Caco-2 (cell line): ENCODE data around the gene CDC42BPA. TPM values are rescaled to one million over a fixed set of nuclear protein-coding genes. Genes with fewer than 3 reads are reported as not detected.
A peak's percentile ranks its signal among the peaks of the same experiment; 100 is the strongest.
"Not testable (repeated sequence)": the region's sequence is repeated elsewhere in the genome, so short reads cannot be mapped to it uniquely, and the experiment has no call there.

Experiments used
- BruUV-seq: library from RNA; stranded (reverse); fragments of 400-500 nt; replicated peaks from 2 replicates; lab custom pipeline; 2021; lab: Mats Ljungman, UMichigan
- CTCF ChIA-PET: fragments of 300-600 bp; sonication (Branson Sonifier 250); formaldehyde crosslinking; loops from one replicate; lab custom pipeline; 2022; ENCODE audit warnings: antibody characterized with exemption; lab: Charles Lee
- POLR2A ChIA-PET: fragments of 300-600 bp; sonication (Branson Sonifier 250); formaldehyde crosslinking; loops from one replicate; lab custom pipeline; 2022; ENCODE audit warnings: antibody characterized with exemption; lab: Charles Lee
- DNase-seq, 2 experiments: peaks; one replicate each; pipeline versions ENCODE4 v3.0.0 to v3.0.0-alpha.2; 2020 to 2022
- H3K27me3 ChIP-seq: replicated peaks from 2 replicates; pipeline ENCODE4 v1.6.0; 2011; ENCODE audit warnings: low read length; ENCODE audit not compliant: control insufficient read depth, insufficient read depth
- H3K36me3 ChIP-seq: 2 replicates; pipeline ENCODE4 v1.5.1; 2011; ENCODE audit warnings: low read length; ENCODE audit not compliant: control insufficient read depth, insufficient read depth
- H3K4me1 ChIP-seq: fragments of 250-450 bp; sonication (Bioruptor Pico); 2 replicates; pipeline ENCODE4 v1.5.1; 2020; ENCODE audit warnings: mild to moderate bottlenecking
- H3K4me3 ChIP-seq: 2 replicates; pipeline ENCODE4 v1.5.1; 2011; ENCODE audit warnings: low read depth, mild to moderate bottlenecking, control low read depth, low read length
- H3K9me3 ChIP-seq: fragments of 250-450 bp; sonication (Bioruptor Pico); 2 replicates; pipeline ENCODE4 v1.5.1; 2020; ENCODE audit warnings: mild to moderate bottlenecking, moderate library complexity
- H3K27ac Mint-ChIP-seq: one replicate; pipeline ENCODE4 v1.8.0; 2022; ENCODE audit warnings: mixed read lengths; ENCODE audit not compliant: unreplicated experiment
- H3K27me3 Mint-ChIP-seq: one replicate; pipeline ENCODE4 v1.8.0; 2022; ENCODE audit warnings: mixed read lengths; ENCODE audit not compliant: insufficient read depth, unreplicated experiment
- H3K36me3 Mint-ChIP-seq: one replicate; pipeline ENCODE4 v1.8.0; 2022; ENCODE audit warnings: mild to moderate bottlenecking, mixed read lengths; ENCODE audit not compliant: insufficient read depth, unreplicated experiment
- H3K4me1 Mint-ChIP-seq: one replicate; pipeline ENCODE4 v1.8.0; 2022; ENCODE audit warnings: low read depth, mixed read lengths; ENCODE audit not compliant: unreplicated experiment
- H3K4me3 Mint-ChIP-seq: one replicate; pipeline ENCODE4 v1.8.0; 2022; ENCODE audit warnings: mild to moderate bottlenecking, moderate library complexity, mixed read lengths; ENCODE audit not compliant: unreplicated experiment
- H3K9me3 Mint-ChIP-seq: one replicate; pipeline ENCODE4 v1.8.0; 2022; ENCODE audit warnings: mixed read lengths; ENCODE audit not compliant: unreplicated experiment
- CTCF ChIP-seq, 2 experiments: fragments of 200-600 bp in 1 of 2; IDR thresholded peaks; 1 replicate in 1 of 2; 2 replicates in 1 of 2; pipeline versions ENCODE4 v1.5.1 to v1.8.0; 2011 to 2022; ENCODE audit warnings: antibody characterized with exemption in 1 of 2, control low read depth in 1 of 2, inconsistent platforms in 1 of 2, low read depth in 1 of 2, low read length in 1 of 2, mild to moderate bottlenecking in 1 of 2, moderate library complexity in 1 of 2; ENCODE audit not compliant: insufficient read depth in 1 of 2, severe bottlenecking in 1 of 2, unreplicated experiment in 1 of 2
- intact Hi-C: fragments of 100-400 bp; cut with micrococcal nuclease; formaldehyde crosslinking; loops from one replicate; pipeline ENCODE4 v1.10.0; 2022; ENCODE audit not compliant: unreplicated experiment
- total RNA-seq: library from RNA; stranded (reverse); gene quantifications from 2 replicates; pipeline ENCODE4 v1.2.3, GENCODE V29; 2022

The CDC42BPA gene
- total RNA-seq, 1 experiment from 2014 or later = 38.3 TPM

- Histone ChIP-seq H3K27me3 (no peaks in the 10 kb centered on the region), H3K9me3 (no peaks in the 10 kb centered on the region), H3K4me3 (no peak overlapping the region), H3K36me3 (no peaks in the 10 kb centered on the region), H3K4me1 (no peaks in the 10 kb centered on the region)
- Mint-ChIP-seq H3K27me3 (no peaks in the 10 kb centered on the region), H3K27ac (no peak overlapping the region), H3K36me3 (peaks cover 5% of the 10 kb centered on the region), H3K4me1 (peaks cover 10% of the 10 kb centered on the region), H3K9me3 (no peaks in the 10 kb centered on the region), H3K4me3 (no peak overlapping the region)
- BruUV-seq = no TSS peak
- TF ChIP-seq CTCF (IDR thresholded peaks at IDR 0.05; ENCODE audit: insufficient read depth in 1 of 2, low read depth in 1 of 2, low read length in 1 of 2, severe bottlenecking in 1 of 2, unreplicated experiment in 1 of 2) = peak; percentile 64 to 67
- DNase-seq = peak; percentile 74 to 78
- POLR2A ChIA-PET = no interaction called here
- intact Hi-C loops = loop anchor here (1.0 to 5.0 kb wide), 3 partner anchors 82 to 463 kb away; no protein-coding TSS in a partner anchor
- CTCF ChIA-PET = no interaction called here
These were observed 83.3 kb downstream of the CDC42BPA start for GRCh38 chr1:227234998-227235405.

GRCh38 chr1:227231128-227231527 lies 87.2 kb downstream of the CDC42BPA start:
- POLR2A ChIA-PET, H3K27me3 Mint-ChIP-seq, H3K4me1 ChIP-seq, H3K36me3 ChIP-seq, H3K9me3 ChIP-seq, H3K36me3 Mint-ChIP-seq, H3K9me3 Mint-ChIP-seq, H3K4me3 Mint-ChIP-seq, H3K4me3 ChIP-seq, DNase-seq, H3K27ac Mint-ChIP-seq, CTCF ChIA-PET, H3K27me3 ChIP-seq, H3K4me1 Mint-ChIP-seq, BruUV-seq: not testable (repeated sequence)
- intact Hi-C loops = loop anchor here (5.0 kb wide), 1 partner anchor 459 kb away; no protein-coding TSS in a partner anchor

- no peak for DNase-seq
- CTCF ChIA-PET = no interaction called here
- no peak overlapping the region for H3K4me3 Mint-ChIP-seq
- peaks cover 4% of the 10 kb centered on the region for H3K4me1 Mint-ChIP-seq
- BruUV-seq = no TSS peak
- H3K27ac Mint-ChIP-seq = no peak overlapping the region
- H3K27me3 ChIP-seq = no peaks in the 10 kb centered on the region
- no peaks in the 10 kb centered on the region for H3K9me3 ChIP-seq
- no peak overlapping the region for H3K4me3 ChIP-seq
- no peaks in the 10 kb centered on the region for H3K9me3 Mint-ChIP-seq
- no peak for TF ChIP-seq CTCF (IDR thresholded peaks at IDR 0.05; ENCODE audit: insufficient read depth in 1 of 2, low read depth in 1 of 2, low read length in 1 of 2, severe bottlenecking in 1 of 2, unreplicated experiment in 1 of 2)
- H3K4me1 ChIP-seq = peaks cover 3% of the 10 kb centered on the region; the same call in 1 of the 2 replicates
- intact Hi-C loops = loop anchor here (10.0 kb wide), 1 partner anchor 63 kb away; no protein-coding TSS in a partner anchor
- POLR2A ChIA-PET = no interaction called here
- no peaks in the 10 kb centered on the region for H3K36me3 ChIP-seq
- H3K27me3 Mint-ChIP-seq = no peaks in the 10 kb centered on the region
- H3K36me3 Mint-ChIP-seq = peaks cover under 1% of the 10 kb centered on the region
These were observed 90.1 kb downstream of the CDC42BPA start for GRCh38 chr1:227228201-227228600.
